Heart left ventricle (tissue), 16 donors: ENCODE results near the gene C12orf76. TPM values are rescaled to one million over a fixed set of nuclear protein-coding genes. Genes with fewer than 3 reads are reported as not detected.
"Not testable (repeated sequence)": the region's sequence is repeated elsewhere in the genome, so short reads cannot be mapped to it uniquely, and the experiment has no call there.

Experiments
- ATAC-seq, 4 donors: fragments of 200-7000 bp; cut with Tn5 transposase; one replicate each; pipeline ENCODE4 v1.9.1; 2020 to 2022; ENCODE audit warnings: moderate library complexity in 4 of 4, mild to moderate bottlenecking in 3 of 4, moderate number of reproducible peaks in 1 of 4
- DNase-seq, 5 donors: peaks; one replicate each; pipeline ENCODE4 v3.0.0-alpha.2; 2020
- H3K27ac ChIP-seq, 12 donors: fragments of 200-600 bp; sonication (generic) in 4 of 12; one replicate each; pipeline versions ENCODE4 v1.5.0 to v1.8.0; 2016 to 2022; ENCODE audit warnings: mild to moderate bottlenecking in 2 of 12
- H3K27me3 ChIP-seq, 9 donors: fragments of 200-600 bp; sonication (generic) in 2 of 9; one replicate each; pipeline versions ENCODE4 v1.5.1 to v1.8.0; 2016 to 2022; ENCODE audit warnings: mild to moderate bottlenecking in 3 of 9
- H3K36me3 ChIP-seq, 9 donors: fragments of 200-600 bp; sonication (generic) in 2 of 9; one replicate each; pipeline versions ENCODE4 v1.5.0 to v1.8.0; 2018 to 2022; ENCODE audit warnings: mild to moderate bottlenecking in 2 of 9
- H3K4me1 ChIP-seq, 12 donors: fragments of 200-600 bp; sonication (generic) in 4 of 12; one replicate each; pipeline versions ENCODE4 v1.5.0 to v1.8.0; 2016 to 2022; ENCODE audit warnings: mild to moderate bottlenecking in 3 of 12
- H3K4me3 ChIP-seq, 12 donors: fragments of 200-600 bp; sonication (generic) in 4 of 12; one replicate each; pipeline versions ENCODE4 v1.5.0 to v1.8.0; 2017 to 2022; ENCODE audit warnings: mild to moderate bottlenecking in 9 of 12, moderate library complexity in 4 of 12
- H3K9me3 ChIP-seq, 12 donors: fragments of 200-600 bp; sonication (generic) in 4 of 12; one replicate each; pipeline versions ENCODE4 v1.5.0 to v1.8.0; 2016 to 2022; ENCODE audit warnings: mild to moderate bottlenecking in 1 of 12
- POLR2A ChIP-seq, 2 donors: fragments of 450-650 bp; IDR thresholded peaks; one replicate each; pipeline ENCODE4 v1.6.1; 2017; ENCODE audit warnings: antibody characterized with exemption in 2 of 2, mild to moderate bottlenecking in 2 of 2, moderate library complexity in 2 of 2
- WGBS, 4 donors: extraction: QIAGEN DNeasy Blood & Tissue Kit in 2 of 4; methylation state at CpG; one replicate each; pipeline versions ENCODE4 v1.1.5 to v1.1.7; 2013 to 2018; 5-methylcytosine and 5-hydroxymethylcytosine counted together
- intact Hi-C, 10 donors: fragments of 100-400 bp; cut with DNase I; formaldehyde crosslinking; loops; one replicate each; pipeline versions ENCODE4 v1.11.1 to v1.14.2; 2022
- polyA plus RNA-seq, 2 donors: library from polyadenylated mRNA; stranded (reverse); fragments of 200-250 nt; gene quantifications; one replicate each; pipeline ENCODE4 v1.2.3, GENCODE V29; 2013
- total RNA-seq, 9 donors: library from RNA; depleted of rRNA in 2 of 9; stranded (reverse); fragments of >200 nt in 2 of 9; fragmentation: NEBNext Ultra II Directional in 3 of 9; extraction: Animal tissue kit (Norgen Biotek cat#: 25700) in 3 of 9; gene quantifications; one replicate each; pipeline versions ENCODE4 v1.1.0 to v1.2.4, GENCODE V29; 2016 to 2023
- TF ChIP-seq, protein P1 (sequence below), 12 donors: fragments of 200-600 bp; sonication (generic) in 4 of 12; IDR thresholded peaks; one replicate each; pipeline versions ENCODE4 v1.5.0 to v1.8.0; 2018 to 2022; ENCODE audit warnings: antibody characterized with exemption in 12 of 12, mild to moderate bottlenecking in 5 of 12
- donor health status: ischemic (EF 13 %, LVEDD 7.1; RV severe dilation, severe dysfunction).
- donor health status: healthy with polysubstance abuse.
- donor health status: DM: no; HTN: yes; CAD: no.
- donor health status: DM: no; HTN: no; CAD: no.
- donor health status: ischemic (EF 25% LVEDD 6.9; RV normal size, moderate dysfunction).
- donor health status: ischemic (EF 25% LVEDD 5.7; RV mildly dilated, moderate dysfunction).
- donor health status: healthy.
- donor health status: DM: yes; HTN: yes; CAD: no.
- donor health status: ischemic (EF 35%, LVEDD 5.7; RV mildly dilated, moderate dysfunction).
- donor health status: nonischemic (EF 11% LVEDD 7.7; RV severe dilation, severe dysfunction).
- donor health status: DM: yes; HTN: yes; CAD: no.
- donor health status: PGD.
- donor health status: ischemic (EF 29% LVEDD 5.4; RV normal size, mild dysfunction).
- donor health status: nonischemic (EF 23%, LVEDD 6.1; RV moderate dilation, normal function).

C12orf76 gene
- total and polyA plus RNA-seq, 11 donors, result 3.5 to 13.3 (median 4.7) TPM

GRCh38 chr12:110012659-110013058 is 35.7 kb downstream of the C12orf76 start:
- peaks cover 0 to 41% (median 0%) of the 10 kb centered on the region in 12 donors for H3K4me1 ChIP-seq
- H3K27ac ChIP-seq, result peak overlapping the region in 1 of 12 donors; percentile 71
- TF ChIP-seq, protein P1, sequence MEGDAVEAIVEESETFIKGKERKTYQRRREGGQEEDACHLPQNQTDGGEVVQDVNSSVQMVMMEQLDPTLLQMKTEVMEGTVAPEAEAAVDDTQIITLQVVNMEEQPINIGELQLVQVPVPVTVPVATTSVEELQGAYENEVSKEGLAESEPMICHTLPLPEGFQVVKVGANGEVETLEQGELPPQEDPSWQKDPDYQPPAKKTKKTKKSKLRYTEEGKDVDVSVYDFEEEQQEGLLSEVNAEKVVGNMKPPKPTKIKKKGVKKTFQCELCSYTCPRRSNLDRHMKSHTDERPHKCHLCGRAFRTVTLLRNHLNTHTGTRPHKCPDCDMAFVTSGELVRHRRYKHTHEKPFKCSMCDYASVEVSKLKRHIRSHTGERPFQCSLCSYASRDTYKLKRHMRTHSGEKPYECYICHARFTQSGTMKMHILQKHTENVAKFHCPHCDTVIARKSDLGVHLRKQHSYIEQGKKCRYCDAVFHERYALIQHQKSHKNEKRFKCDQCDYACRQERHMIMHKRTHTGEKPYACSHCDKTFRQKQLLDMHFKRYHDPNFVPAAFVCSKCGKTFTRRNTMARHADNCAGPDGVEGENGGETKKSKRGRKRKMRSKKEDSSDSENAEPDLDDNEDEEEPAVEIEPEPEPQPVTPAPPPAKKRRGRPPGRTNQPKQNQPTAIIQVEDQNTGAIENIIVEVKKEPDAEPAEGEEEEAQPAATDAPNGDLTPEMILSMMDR (IDR thresholded peaks at IDR 0.05), result no peak
- no peak for TF ChIP-seq POLR2A (IDR thresholded peaks at IDR 0.05)
- no peak for DNase-seq
- ATAC-seq, result no peak
- 86 to 93% (median 91%) methylated on average over 4 of the region's 4 CpGs for WGBS, 4 donors
- H3K27me3 ChIP-seq, result no peaks in the 10 kb centered on the region
- peaks cover 0 to 56% (median 49%) of the 10 kb centered on the region in 9 donors for H3K36me3 ChIP-seq
- H3K9me3 ChIP-seq, result peaks cover 0 to 3% (median 0%) of the 10 kb centered on the region in 12 donors
- H3K4me3 ChIP-seq, result no peak overlapping the region
- intact Hi-C loops, result no loop called here

DNA sequence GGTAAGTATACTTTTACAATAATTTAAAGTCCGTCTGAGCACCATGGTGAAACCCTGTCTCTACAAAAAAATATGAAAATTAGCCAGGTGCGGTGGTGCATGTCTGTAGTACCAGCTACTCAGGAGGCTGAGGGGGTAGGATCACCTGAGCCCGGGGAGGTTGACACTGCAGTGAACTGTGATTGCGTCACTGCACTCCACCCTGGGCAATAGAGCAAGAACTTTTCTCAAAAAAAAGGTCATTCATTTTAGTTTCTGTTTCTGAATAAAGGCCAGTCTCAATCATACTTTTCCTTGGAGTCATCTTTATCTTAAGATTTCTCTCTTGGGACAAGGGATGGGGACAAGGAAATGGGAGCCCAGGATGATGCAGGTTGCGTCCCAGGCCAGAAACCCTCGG is 36.2 kb downstream of the C12orf76 start:
- Histone ChIP-seq H3K27ac (peak overlapping the region in 1 of 12 donors; percentile 71), H3K27me3 (no peaks in the 10 kb centered on the region), H3K9me3 (peaks cover 0 to 6% (median 0%) of the 10 kb centered on the region in 12 donors), H3K4me3 (no peak overlapping the region), H3K36me3 (peaks cover 0 to 51% (median 44%) of the 10 kb centered on the region in 9 donors), H3K4me1 (peaks cover 0 to 41% (median 0%) of the 10 kb centered on the region in 12 donors)
- ATAC-seq, result peak in 1 of 4 donors; percentile 34
- 85 to 92% (median 87%) methylated on average over 6 of the region's 6 CpGs for WGBS, 4 donors
- TF ChIP-seq POLR2A (IDR thresholded peaks at IDR 0.05), result no peak
- TF ChIP-seq, protein P1 (IDR thresholded peaks at IDR 0.05), result no peak
- intact Hi-C loops, result no loop called here
- DNase-seq, result no peak

DNA sequence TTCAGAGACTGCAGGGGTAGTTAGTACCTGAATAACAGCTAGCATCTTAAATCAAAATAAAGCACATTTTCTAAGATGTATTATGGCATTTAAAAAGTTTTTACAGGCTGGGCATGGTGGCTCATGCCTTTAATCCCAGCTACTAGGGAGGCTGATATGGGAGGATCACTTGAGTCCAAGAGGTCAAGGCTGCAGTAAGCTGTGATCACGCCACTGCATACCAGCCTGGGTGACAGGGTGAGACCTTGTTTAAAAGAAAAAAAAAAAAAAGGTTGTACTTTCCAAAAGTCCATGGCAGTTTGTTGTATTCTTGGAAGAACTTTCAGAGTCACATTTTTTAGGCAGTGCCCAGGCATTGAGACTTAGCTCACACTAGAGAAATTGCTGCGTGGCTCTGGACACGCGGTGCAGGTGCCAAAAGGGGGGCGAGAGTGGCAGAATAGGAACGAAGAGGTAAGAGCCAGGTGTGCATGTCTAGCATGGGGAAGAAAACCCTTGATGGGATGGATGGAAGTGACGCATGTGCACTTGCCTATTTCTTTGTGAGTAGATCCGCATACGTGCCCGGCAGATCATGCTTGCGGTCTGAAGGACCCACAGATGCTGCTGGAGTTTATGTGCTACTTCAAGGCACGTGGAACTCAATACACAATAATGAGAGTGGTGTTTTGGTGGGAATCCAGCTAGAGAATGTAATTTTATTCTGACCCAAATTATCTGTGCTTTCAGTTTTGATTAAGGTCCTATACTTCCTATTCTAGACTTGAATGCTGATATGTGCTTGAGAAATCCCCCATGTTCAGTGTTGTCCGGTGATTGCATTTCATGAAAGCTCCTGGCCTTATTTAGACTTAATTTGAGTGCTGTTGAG is 37.2 kb downstream of the C12orf76 start:
- Histone ChIP-seq H3K9me3 (peaks cover 0 to 17% (median 0%) of the 10 kb centered on the region in 12 donors), H3K27me3 (no peaks in the 10 kb centered on the region), H3K27ac (peak overlapping the region in 1 of 12 donors; percentile 71), H3K36me3 (peaks cover 0 to 41% (median 33%) of the 10 kb centered on the region in 9 donors), H3K4me3 (no peak overlapping the region), H3K4me1 (peaks cover 0 to 41% (median 0%) of the 10 kb centered on the region in 12 donors)
- TF ChIP-seq, protein P1 (IDR thresholded peaks at IDR 0.05), result no peak
- no peak for TF ChIP-seq POLR2A (IDR thresholded peaks at IDR 0.05)
- intact Hi-C loops, result no loop called here
- WGBS, 4 donors, result 94 to 95% (median 94%) methylated on average over 13 of the region's 13 CpGs
- DNase-seq (no peak), ATAC-seq (no peak)

DNA sequence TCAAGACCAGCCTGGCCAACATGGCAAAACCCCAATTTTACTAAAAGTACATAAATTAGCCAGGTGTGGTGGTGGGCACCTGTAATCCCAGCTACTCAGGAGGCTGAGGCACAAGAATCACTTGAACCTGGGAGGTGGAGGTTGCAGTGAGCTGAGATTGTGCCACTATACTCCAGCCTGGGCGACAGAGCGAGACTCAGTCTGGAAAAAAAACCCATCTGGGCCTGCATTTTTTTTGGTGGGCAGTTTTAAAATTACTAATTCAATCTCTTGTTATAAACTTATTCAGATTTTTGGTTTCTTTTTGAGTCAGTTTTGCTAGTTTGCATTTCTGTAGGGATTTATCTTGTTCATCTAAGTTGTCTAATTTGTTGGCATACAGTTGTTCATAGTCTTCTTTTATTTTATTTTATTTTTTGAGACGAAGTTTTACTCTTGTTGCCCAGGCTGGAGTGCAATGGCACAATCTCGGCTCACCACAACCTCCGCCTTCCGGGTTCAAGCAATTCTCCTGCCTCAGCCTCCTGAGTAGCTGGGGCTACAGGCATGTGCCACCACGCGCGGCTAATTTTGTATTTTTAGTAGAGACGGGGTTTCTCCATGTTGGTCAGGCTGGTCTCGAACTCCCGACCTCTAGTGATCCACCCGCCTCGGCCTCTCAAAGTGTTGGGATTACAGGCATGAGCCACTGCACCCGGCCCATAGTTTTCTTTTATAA is 39.5 kb downstream of the C12orf76 start:
- WGBS, 4 donors, result 97% methylated on average over 15 of the region's 15 CpGs
- DNase-seq, ATAC-seq, H3K27ac ChIP-seq, intact Hi-C loops, H3K4me3 ChIP-seq, H3K27me3 ChIP-seq: not testable (repeated sequence)
- Histone ChIP-seq H3K4me1 (peaks cover 0 to 24% (median 0%) of the 10 kb centered on the region in 12 donors), H3K36me3 (peaks cover 0 to 21% (median 16%) of the 10 kb centered on the region in 9 donors), H3K9me3 (peaks cover 0 to 17% (median 0%) of the 10 kb centered on the region in 12 donors)
